Left kidney (tissue), 8 donors: ENCODE measurements around the gene HELB. TPM values are rescaled to one million over a fixed set of nuclear protein-coding genes. Genes with fewer than 3 reads are reported as not detected.

Experiments
- DNase-seq: peaks from one replicate; pipeline ENCODE4 v3.0.0-alpha.2; 2013
- long read RNA-seq, 8 donors: transcript quantifications; one replicate each; lab custom pipeline, GENCODE V29; 2026
- polyA plus RNA-seq: library from polyadenylated mRNA; unstranded; fragments of 120-200 nt; gene quantifications from one replicate; pipeline ENCODE4 v1.2.1, GENCODE V29; 2013; ENCODE audit not compliant: insufficient read length

Gene HELB
- polyA plus RNA-seq, result 5.0 TPM
- long read RNA-seq, donor 1, result 0 reads
- long read RNA-seq, donor 2, result 0 reads
- long read RNA-seq, donor 3, result 0 reads
- long read RNA-seq, donor 4, result 0 reads
- long read RNA-seq, donor 5, result 0 reads
- long read RNA-seq, donor 6, result 0 reads
- long read RNA-seq, donor 7, result 0 reads
- long read RNA-seq, donor 8, result 0 reads

GRCh38 chr12:66301944-66302826 lies at the start of gene HELB:
TSS of gene HELB (plus strand) at chr12:66302493. CDS start at chr12:66302604, 111 bp downstream.
- DNase-seq, result peak; percentile 95

GRCh38 chr12:66252771-66253170 lies 49.5 kb upstream of the HELB start:
- no peak for DNase-seq

- DNase-seq, result no peak
Measured at GRCh38 chr12:66255737-66256136, 46.6 kb upstream of the HELB start.

GRCh38 chr12:66258011-66258410 lies 44.3 kb upstream of the HELB start:
- no peak for DNase-seq

GRCh38 chr12:66262737-66263136 lies 39.6 kb upstream of the HELB start:
- no peak for DNase-seq

- DNase-seq, result no peak
Measured at GRCh38 chr12:66268562-66268961, 33.7 kb upstream of the HELB start.

- no peak for DNase-seq
Measured at GRCh38 chr12:66269142-66269541, 33.2 kb upstream of the HELB start.

GRCh38 chr12:66269757-66270383 lies 32.4 kb upstream of the HELB start:
- DNase-seq, result peak; percentile 29

GRCh38 chr12:66270613-66271012 lies 31.7 kb upstream of the HELB start:
- DNase-seq, result no peak

GRCh38 chr12:66272650-66273049 lies 29.6 kb upstream of the HELB start:
- no peak for DNase-seq

GRCh38 chr12:66273147-66273546 lies 29.1 kb upstream of the HELB start:
- DNase-seq, result no peak

GRCh38 chr12:66275040-66275439 lies 27.3 kb upstream of the HELB start:
- no peak for DNase-seq

- DNase-seq, result peak; percentile 20
Measured at GRCh38 chr12:66279123-66279712, 23.1 kb upstream of the HELB start.

- no peak for DNase-seq
Measured at GRCh38 chr12:66280561-66280960, 21.7 kb upstream of the HELB start.

- DNase-seq, result no peak
Measured at GRCh38 chr12:66282244-66282643, 20.0 kb upstream of the HELB start.

- DNase-seq, result no peak
Measured at GRCh38 chr12:66287275-66287674, 15.0 kb upstream of the HELB start.

GRCh38 chr12:66288121-66288520 lies 14.2 kb upstream of the HELB start:
- no peak for DNase-seq

GRCh38 chr12:66289485-66289884 lies 12.8 kb upstream of the HELB start:
- DNase-seq, result no peak

- DNase-seq, result no peak
Measured at GRCh38 chr12:66290716-66291200, 11.5 kb upstream of the HELB start.

- DNase-seq, result no peak
Measured at GRCh38 chr12:66296176-66296683, 6.1 kb upstream of the HELB start.

- no peak for DNase-seq
Measured at GRCh38 chr12:66297080-66297479, 5.2 kb upstream of the HELB start.

GRCh38 chr12:66297923-66298322 lies 4.4 kb upstream of the HELB start:
- DNase-seq, result no peak

- DNase-seq, result no peak
Measured at GRCh38 chr12:66302827-66303169, 505 bp downstream of the HELB start.
